IPS-15b (cell line): ENCODE results near the gene TRA2B.

Experiments
- H3K27me3 ChIP-seq: one replicate; pipeline ENCODE4 v1.6.1; 2013; ENCODE audit warnings: low read length; ENCODE audit not compliant: control insufficient read depth, insufficient read depth
- H3K36me3 ChIP-seq: one replicate; pipeline ENCODE4 v1.6.1; 2013; ENCODE audit warnings: low read length; ENCODE audit not compliant: control insufficient read depth, insufficient read depth
- H3K4me1 ChIP-seq: one replicate; pipeline ENCODE4 v1.6.1; 2013; ENCODE audit warnings: mild to moderate bottlenecking, low read length; ENCODE audit not compliant: control insufficient read depth, insufficient read depth
- H3K4me3 ChIP-seq: one replicate; pipeline ENCODE4 v1.5.1; 2013; ENCODE audit warnings: low read depth, low read length
- H3K9ac ChIP-seq: one replicate; pipeline ENCODE4 v1.6.1; 2013; ENCODE audit warnings: low read depth, mild to moderate bottlenecking, low read length
- H3K9me3 ChIP-seq: one replicate; pipeline ENCODE4 v1.6.1; 2013; ENCODE audit warnings: mild to moderate bottlenecking, low read length; ENCODE audit not compliant: control insufficient read depth, insufficient read depth

Gene TRA2B

DNA sequence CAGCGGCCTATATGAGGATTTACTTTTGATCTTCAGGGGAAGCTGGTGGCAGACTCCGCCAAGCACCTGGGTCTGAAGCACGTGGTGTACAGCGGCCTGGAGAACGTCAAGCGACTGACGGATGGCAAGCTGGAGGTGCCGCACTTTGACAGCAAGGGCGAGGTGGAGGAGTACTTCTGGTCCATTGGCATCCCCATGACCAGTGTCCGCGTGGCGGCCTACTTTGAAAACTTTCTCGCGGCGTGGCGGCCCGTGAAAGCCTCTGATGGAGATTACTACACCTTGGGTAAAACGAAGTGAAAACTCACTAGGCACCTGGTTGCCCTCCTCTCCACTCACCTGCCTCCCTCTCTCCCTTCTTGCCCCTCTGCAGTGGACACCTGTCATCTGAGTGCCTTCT lies 33.8 kb upstream of the TRA2B start:
- Histone ChIP-seq H3K9me3 (no peaks in the 10 kb centered on the region), H3K27me3 (peaks cover 2% of the 10 kb centered on the region), H3K4me3 (no peak overlapping the region), H3K4me1 (no peaks in the 10 kb centered on the region), H3K9ac (no peak overlapping the region), H3K36me3 (no peaks in the 10 kb centered on the region)

DNA sequence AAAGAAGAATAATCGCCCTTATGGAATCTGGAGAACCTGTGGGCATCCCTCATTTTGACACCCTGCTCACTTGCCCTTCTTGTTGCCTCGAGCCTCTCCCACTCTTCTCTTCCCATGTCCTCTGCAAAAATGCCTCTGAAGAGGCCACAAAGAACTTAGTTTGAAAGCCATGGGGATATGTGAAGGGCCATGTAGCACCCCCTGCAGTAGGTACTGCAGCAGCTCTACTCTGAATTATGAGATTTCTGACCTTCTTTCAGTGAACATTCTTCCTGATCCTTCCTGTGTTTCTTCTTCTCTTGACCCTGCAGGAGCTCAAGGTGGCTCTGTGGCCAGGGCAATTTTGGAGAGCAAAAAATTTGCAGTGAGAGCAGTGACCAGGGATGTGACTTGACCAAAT lies 30.4 kb upstream of the TRA2B start:
- no peaks in the 10 kb centered on the region for H3K4me1 ChIP-seq

DNA sequence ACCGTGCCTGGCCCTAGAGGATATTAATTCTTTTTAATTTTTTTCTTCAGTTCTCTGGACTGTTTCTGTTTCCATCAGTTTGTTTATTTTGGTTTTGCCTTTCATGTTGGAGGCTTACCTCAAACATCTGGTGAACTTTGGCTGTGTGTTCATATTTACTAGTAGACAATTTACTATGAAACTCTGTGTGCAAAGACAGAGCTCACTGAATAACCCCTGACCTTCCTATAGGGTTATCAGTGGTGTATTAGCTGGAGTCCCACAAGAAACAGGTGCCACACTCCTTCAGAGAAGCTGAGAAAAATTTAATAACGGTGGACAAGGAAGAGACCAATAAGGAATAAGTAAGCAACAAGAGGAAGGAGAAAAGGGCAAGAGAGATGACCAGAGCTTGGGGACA lies 28.8 kb upstream of the TRA2B start:
- H3K4me3 ChIP-seq: no peak overlapping the region
- H3K9ac ChIP-seq: no peak overlapping the region
- H3K27me3 ChIP-seq: peaks cover 3% of the 10 kb centered on the region
- no peaks in the 10 kb centered on the region for H3K36me3 ChIP-seq
- no peaks in the 10 kb centered on the region for H3K9me3 ChIP-seq
- no peaks in the 10 kb centered on the region for H3K4me1 ChIP-seq

More for the DNA sequence above, 30.4 kb upstream of the TRA2B start:
- Histone ChIP-seq H3K9ac (no peak overlapping the region), H3K4me3 (no peak overlapping the region), H3K9me3 (no peaks in the 10 kb centered on the region), H3K36me3 (no peaks in the 10 kb centered on the region), H3K27me3 (no peaks in the 10 kb centered on the region)

DNA sequence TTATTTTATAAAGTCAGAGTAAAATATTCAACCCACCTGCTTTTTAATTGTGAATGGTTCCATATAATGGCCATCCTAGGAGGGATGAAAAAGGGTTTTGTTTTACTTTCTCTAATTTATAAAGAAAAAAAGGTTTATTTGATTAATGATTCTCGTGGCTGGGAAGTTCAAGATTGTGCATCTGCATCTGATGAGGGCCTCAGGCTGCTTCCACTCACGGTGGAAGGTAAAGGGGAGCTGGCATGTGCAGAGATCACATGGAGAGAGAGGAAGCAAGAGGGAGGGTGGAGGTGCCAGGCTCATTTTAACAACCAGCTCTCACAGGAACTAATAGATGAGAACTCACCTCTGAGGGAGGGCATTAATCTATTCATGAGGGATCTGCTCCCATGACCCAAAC lies 27.7 kb upstream of the TRA2B start:
- peaks cover 3% of the 10 kb centered on the region for H3K27me3 ChIP-seq
- no peaks in the 10 kb centered on the region for H3K36me3 ChIP-seq

DNA sequence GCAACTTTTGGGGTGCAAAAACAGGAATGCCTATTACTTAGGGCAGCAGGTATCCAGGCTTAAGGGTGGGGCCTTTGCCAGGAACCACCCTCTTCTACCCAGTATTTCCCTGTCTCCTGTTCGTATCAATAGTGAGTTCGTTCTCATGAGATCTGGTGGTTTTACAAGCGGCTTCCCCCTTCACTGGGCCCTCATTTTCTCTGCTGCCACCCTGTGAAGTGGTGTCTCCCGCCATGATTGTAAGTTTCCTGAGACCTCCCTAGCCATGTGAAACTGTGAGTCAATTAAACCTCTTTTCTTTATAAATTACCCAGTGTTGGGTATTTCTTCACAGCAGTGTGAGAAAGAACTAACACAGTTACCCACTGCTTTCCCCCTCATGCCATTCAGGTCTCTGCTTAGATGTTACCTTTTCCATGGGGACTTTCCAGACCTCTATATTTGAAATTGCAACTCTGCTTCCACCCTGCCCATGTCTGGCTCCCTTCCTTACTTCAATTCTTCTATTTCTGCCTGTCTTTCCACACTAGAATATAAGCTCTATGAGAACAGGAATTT lies 23.9 kb upstream of the TRA2B start:
- no peaks in the 10 kb centered on the region for H3K36me3 ChIP-seq
- no peaks in the 10 kb centered on the region for H3K9me3 ChIP-seq
- peaks cover 3% of the 10 kb centered on the region for H3K4me1 ChIP-seq
- no peak overlapping the region for H3K4me3 ChIP-seq
- peaks cover 3% of the 10 kb centered on the region for H3K27me3 ChIP-seq
- no peak overlapping the region for H3K9ac ChIP-seq

More for the DNA sequence above, 27.7 kb upstream of the TRA2B start:
- Histone ChIP-seq H3K4me1 (no peaks in the 10 kb centered on the region), H3K9me3 (no peaks in the 10 kb centered on the region), H3K9ac (no peak overlapping the region), H3K4me3 (no peak overlapping the region)

DNA sequence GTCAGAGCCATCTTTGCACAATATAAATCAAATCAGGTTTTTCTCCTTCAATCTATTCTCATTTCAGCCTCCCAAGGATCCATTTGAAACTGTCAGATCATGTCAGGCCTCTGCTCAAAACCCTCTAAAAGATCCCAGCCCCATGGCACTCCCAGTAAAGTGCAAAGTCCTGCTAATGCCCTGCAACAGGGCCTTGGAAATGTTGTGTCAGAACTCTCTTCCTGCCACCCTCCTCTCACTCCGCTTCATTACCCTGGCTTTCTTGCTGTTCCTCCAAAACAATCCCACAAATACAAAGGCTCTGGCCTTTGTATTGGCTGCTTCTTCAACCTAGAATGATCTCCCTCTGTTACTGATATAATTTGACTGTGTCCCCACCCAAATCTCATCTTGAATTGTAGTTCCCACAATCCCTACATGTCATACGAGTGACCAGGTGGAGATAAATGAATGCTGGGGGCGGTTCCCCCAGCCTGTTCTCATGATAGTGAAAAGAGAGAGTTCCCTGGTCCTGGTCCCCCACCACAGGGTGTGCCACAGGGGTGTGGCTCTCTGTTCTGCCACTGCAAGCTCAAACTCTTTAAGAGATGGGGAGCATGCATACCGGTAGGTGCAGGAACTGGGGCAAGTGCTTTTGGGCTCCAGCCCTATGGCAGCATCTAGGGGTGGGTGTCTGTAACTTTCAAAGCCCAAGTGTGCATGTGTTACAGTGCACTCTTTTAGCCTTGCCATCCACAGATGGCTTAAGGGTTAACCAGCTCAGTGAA lies 22.9 kb upstream of the TRA2B start:
- Histone ChIP-seq H3K9ac (no peak overlapping the region), H3K4me1 (peaks cover 3% of the 10 kb centered on the region), H3K9me3 (no peaks in the 10 kb centered on the region), H3K36me3 (no peaks in the 10 kb centered on the region), H3K27me3 (peaks cover 3% of the 10 kb centered on the region), H3K4me3 (no peak overlapping the region)

DNA sequence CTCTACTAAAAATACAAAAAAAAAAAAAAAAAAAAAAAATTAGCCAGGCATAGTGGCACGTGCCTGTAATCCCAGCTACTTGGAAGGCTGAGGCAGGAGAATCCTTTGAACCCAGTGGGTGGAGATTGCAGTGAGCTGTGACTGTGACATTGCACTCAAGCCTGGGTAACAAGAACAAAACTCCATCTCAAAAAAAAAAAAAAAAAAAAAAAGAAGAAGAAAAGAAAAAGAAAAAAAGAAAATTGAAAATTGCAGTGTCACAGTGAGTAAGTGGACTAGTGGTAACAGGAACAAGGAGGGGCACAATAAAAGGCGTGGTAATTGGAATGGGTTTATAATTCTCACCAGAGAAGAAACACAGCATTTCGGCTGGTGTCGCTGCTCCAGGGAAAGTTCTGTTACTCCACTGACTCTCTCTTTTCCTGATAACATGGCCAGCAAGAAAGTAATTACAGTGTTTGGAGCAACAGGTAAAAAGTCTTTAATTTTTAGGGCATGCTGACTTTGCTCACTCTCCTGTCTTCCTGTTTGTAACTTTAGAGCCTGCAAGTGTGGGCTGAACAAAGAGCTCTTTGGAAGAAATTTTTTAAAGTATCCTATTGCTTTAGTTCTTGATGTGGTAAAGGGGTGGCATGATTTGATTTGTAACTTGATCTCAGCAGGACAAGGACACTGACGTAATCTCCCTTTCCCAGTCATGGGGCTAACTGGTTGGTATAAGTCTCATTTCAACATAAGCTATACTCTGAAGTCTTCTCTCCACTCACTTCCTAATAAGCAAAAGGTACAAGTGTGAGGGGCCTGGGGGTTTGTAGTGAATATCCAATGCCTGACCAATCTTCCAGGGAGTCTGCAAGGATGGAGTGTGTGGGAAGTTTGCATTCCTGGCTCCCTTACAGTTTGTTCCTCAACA lies 22.1 kb upstream of the TRA2B start:
- no peaks in the 10 kb centered on the region for H3K36me3 ChIP-seq
- peaks cover 3% of the 10 kb centered on the region for H3K4me1 ChIP-seq
- peaks cover 3% of the 10 kb centered on the region for H3K27me3 ChIP-seq
- no peak overlapping the region for H3K4me3 ChIP-seq
- H3K9me3 ChIP-seq: no peaks in the 10 kb centered on the region
- no peak overlapping the region for H3K9ac ChIP-seq

DNA sequence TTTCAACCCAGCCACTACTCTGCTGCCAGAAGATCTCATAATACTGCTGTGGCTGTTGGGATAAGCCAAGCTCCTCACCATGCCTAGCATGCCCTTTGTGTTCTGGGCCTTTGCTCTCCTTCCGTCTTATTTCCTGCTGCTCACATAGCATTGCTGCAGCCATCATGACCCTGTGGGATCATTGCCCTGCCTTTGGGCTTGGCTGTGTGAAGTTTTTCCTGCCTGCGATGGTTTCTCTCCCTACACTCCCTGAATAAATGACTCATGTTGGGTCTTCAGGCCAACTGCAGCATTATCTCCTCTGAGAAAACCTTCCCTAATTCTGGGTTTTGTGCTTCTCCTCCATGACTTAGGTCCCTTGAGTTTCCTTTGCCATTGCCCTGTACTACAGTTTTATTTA lies 20.8 kb upstream of the TRA2B start:
- Histone ChIP-seq H3K9ac (no peak overlapping the region), H3K4me1 (peaks cover 3% of the 10 kb centered on the region), H3K9me3 (no peaks in the 10 kb centered on the region), H3K36me3 (no peaks in the 10 kb centered on the region), H3K27me3 (peaks cover 3% of the 10 kb centered on the region), H3K4me3 (no peak overlapping the region)

DNA sequence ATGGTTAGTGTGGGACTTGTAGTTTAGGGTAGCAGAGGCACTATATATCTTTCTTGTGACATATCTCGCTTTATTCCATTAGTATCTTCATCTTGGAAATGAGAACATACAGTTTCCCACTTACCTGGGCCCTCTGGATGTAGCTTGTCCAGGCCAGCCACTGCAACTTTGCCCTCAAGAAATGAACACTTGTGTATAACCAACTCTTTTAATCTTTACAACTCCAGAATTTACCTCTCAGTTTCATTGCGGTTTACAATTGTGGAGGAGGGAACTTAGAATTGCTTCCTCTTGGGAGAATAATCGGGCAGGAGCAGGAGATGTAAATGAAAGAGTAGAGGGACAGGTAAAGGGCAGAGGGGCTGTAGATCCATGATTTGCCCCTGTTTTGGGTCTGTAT lies 18.4 kb upstream of the TRA2B start:
- Histone ChIP-seq H3K9ac (no peak overlapping the region), H3K9me3 (no peaks in the 10 kb centered on the region), H3K4me3 (no peak overlapping the region), H3K27me3 (no peaks in the 10 kb centered on the region), H3K36me3 (no peaks in the 10 kb centered on the region), H3K4me1 (peaks cover 3% of the 10 kb centered on the region)

DNA sequence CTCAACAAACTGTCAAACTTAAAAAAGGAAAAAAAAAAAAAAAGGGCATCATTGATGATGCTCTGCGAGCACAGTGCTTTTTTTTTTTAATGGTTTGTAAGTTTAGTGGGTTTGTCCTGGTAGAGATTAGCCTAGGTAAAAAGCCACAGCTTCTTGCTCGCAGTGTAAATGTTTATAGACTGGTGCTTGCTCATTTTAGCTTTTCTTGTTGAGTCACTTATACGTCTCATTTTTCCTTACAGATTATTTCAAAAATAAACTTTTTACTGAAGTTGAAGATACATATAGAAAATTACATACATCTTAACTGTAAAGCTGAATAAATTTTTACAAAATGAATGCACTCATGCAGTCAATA lies 16.5 kb upstream of the TRA2B start:
- Histone ChIP-seq H3K36me3 (no peaks in the 10 kb centered on the region), H3K9ac (no peak overlapping the region), H3K4me1 (no peaks in the 10 kb centered on the region), H3K4me3 (no peak overlapping the region), H3K9me3 (no peaks in the 10 kb centered on the region), H3K27me3 (no peaks in the 10 kb centered on the region)

DNA sequence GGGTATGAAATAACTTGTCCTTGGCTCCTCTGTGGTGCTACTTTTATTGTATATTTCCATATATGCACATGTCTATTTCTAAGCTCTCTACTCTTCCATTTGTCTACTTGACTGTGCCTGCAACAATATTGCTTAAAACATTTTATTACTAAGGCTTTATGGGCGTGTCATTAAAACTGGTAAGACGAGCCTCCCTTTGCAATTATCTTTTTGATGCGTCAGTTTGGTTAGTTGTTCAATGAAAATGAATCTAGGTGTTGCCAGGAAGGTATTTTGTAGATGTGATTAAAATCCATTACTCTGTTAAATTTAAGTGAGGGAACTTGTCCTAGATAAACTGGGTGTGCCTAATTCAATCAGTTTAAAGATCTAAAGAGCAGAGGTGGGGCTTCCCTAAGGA lies 12.9 kb upstream of the TRA2B start:
- Histone ChIP-seq H3K36me3 (no peaks in the 10 kb centered on the region), H3K4me1 (no peaks in the 10 kb centered on the region), H3K9ac (no peak overlapping the region), H3K27me3 (no peaks in the 10 kb centered on the region), H3K4me3 (no peak overlapping the region), H3K9me3 (no peaks in the 10 kb centered on the region)

DNA sequence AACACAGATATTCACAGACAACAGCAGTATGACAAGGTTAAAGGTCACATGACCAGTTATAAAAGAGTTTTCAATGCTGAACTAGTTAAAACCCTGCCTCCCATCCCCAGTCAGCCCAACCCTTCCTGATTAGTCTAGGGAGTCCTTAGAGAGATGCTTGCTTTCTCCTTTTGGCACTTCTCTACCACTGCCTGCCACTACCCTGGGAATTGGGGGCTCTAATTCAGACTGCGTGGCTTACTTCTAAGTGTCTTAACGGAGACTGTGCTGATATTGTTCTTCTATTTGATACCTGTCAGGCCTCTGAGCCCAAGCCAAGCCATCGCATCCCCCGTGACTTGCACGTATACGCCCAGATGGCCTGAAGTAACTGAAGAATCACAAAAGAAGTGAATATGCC lies 11.7 kb upstream of the TRA2B start:
- Histone ChIP-seq H3K9me3 (no peaks in the 10 kb centered on the region), H3K9ac (no peak overlapping the region), H3K4me1 (no peaks in the 10 kb centered on the region), H3K4me3 (no peak overlapping the region), H3K36me3 (no peaks in the 10 kb centered on the region), H3K27me3 (no peaks in the 10 kb centered on the region)
